Measurements from ENCODE around the gene HNF4A. TPM values are rescaled to one million over a fixed set of nuclear protein-coding genes. Genes with fewer than 3 reads are reported as not detected.

Gene HNF4A
- total and polyA plus RNA-seq, 2 of the 13 experiments (the other 11 are each of a cell fraction or from before 2014, with no cell fraction given), result 80.9 to 169 TPM

- TF ChIP-seq MAZ (IDR thresholded peaks at IDR 0.05; ENCODE audit: borderline replicate concordance, low read depth, low read length) (peak; percentile 40; the same call in 1 of the 2 replicates), MAZ (CRISPR knock-in tag; IDR thresholded peaks at IDR 0.05; ENCODE audit: low read depth) (peak; percentile 77), MYNN (CRISPR knock-in tag; IDR thresholded peaks at IDR 0.05; ENCODE audit: low read depth) (0 out of 2 replicates have a peak, but pooled peaks have one; percentile 41), ARID3A (IDR thresholded peaks at IDR 0.05; ENCODE audit: low read depth, low read length) (peak; percentile 76; the same call in 1 of the 2 replicates), SPEN (CRISPR knock-in tag; IDR thresholded peaks at IDR 0.05; ENCODE audit: low read depth) (peak; percentile 56), SP5 (CRISPR knock-in tag; IDR thresholded peaks at IDR 0.05; ENCODE audit: borderline replicate concordance, low read depth) (peak; percentile 65; the same call in 1 of the 2 replicates), SRF (IDR thresholded peaks at IDR 0.05; ENCODE audit: low read depth, low read length) (no peak), ZNF235 (CRISPR knock-in tag; IDR thresholded peaks at IDR 0.05; ENCODE audit: borderline replicate concordance) (no peak; the same call in 1 of the 2 replicates), CREB3 (CRISPR knock-in tag; IDR thresholded peaks at IDR 0.05) (peak; percentile 47; the same call in 1 of the 2 replicates), ZNF607 (CRISPR knock-in tag; IDR thresholded peaks at IDR 0.05; ENCODE audit: borderline replicate concordance) (peak; percentile 82; the same call in 1 of the 2 replicates), SAP130 (CRISPR knock-in tag; IDR thresholded peaks at IDR 0.05; ENCODE audit: low read depth) (peak; percentile 98), ZBTB1 (CRISPR knock-in tag; IDR thresholded peaks at IDR 0.05; ENCODE audit: borderline replicate concordance) (no peak), ZNF580 (CRISPR knock-in tag; IDR thresholded peaks at IDR 0.05; ENCODE audit: borderline replicate concordance, low read depth) (peak; percentile 70; the same call in 1 of the 2 replicates), PHF5A (CRISPR knock-in tag; IDR thresholded peaks at IDR 0.05; ENCODE audit: low read depth, unreplicated experiment) (peak; percentile 89), TBX3 (IDR thresholded peaks at IDR 0.05; ENCODE audit: borderline replicate concordance) (0 out of 2 replicates have a peak, but pooled peaks have one; percentile 33), DZIP1 (CRISPR knock-in tag; IDR thresholded peaks at IDR 0.05) (0 out of 2 replicates have a peak, but pooled peaks have one; percentile 33), ZNF629 (CRISPR knock-in tag; conservative IDR thresholded peaks at IDR 0.05) (peak; percentile 58), NR0B2 (CRISPR knock-in tag; IDR thresholded peaks at IDR 0.05) (no peak; the same call in none of the 2 replicates), ZNF616 (CRISPR knock-in tag; IDR thresholded peaks at IDR 0.05; ENCODE audit: low read depth) (0 out of 2 replicates have a peak, but pooled peaks have one; percentile 69)
Measured at GRCh38 chr20:44355498-44356352, at the start of gene HNF4A (continued).
